Islet of Langerhans (tissue), 1 donor: ENCODE data around the gene SLC27A2.
"Not testable (repeated sequence)": the region's sequence is repeated elsewhere in the genome, so short reads cannot be mapped to it uniquely, and the experiment has no call there.

Experiments
- FAIRE-seq: peaks from one replicate; lab custom pipeline; 2011; peaks lifted over from hg19 to GRCh38; lab: Jason Lieb, UNC

SLC27A2 gene

DNA sequence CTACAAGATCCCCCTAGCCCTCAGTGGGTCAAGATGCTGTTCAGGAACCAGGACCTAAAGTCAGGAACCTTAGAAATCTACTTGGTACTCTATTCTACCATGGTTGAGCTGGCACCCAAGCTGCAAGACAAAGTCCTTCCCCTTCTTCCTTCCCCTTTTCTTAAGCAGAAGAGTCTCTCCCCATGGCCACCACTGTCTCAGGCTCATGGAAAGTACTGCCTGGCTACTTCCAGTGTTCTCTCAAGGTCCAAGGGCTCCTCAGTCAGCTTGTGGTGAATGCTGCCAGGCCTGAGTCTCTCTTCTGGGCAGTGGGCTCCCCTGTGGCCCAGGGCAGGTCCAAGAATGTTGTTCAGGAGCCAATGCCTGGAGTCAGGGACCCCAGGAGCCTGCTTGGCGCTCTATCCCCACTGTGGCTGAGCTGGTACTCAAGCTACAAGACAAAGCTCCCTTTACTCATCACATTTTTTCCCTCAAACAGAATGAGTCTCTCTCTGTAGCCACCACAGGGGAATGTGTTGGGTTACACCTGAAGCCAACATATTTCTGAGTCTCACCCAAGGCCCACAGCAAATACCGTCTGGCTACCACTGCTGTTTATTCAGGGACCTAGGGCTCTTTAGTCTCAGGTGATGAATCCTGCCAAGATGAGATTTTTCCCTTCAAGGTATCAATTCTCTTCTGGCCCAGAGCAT is 18.1 kb upstream of the SLC27A2 start:
- no peak for FAIRE-seq

DNA sequence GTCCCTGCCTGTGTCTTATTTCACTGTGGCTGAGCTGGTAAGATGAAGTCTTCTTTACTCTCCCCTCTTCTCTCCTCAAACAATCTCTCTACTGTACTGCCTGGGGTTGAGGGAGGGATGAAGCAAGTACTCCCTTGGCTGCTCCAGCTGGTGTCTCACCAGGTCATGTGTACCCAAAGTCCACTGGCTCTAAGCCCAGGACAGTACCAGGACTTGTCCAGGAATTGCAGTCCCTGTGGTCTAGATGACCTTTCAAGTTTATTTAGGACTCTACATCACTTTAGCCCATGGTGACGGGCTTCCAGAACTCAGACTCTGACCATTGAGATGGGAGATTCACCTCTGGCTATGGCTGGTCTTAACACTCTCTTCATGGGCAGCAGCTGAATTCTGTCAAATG is 17.5 kb upstream of the SLC27A2 start:
- no peak for FAIRE-seq

DNA sequence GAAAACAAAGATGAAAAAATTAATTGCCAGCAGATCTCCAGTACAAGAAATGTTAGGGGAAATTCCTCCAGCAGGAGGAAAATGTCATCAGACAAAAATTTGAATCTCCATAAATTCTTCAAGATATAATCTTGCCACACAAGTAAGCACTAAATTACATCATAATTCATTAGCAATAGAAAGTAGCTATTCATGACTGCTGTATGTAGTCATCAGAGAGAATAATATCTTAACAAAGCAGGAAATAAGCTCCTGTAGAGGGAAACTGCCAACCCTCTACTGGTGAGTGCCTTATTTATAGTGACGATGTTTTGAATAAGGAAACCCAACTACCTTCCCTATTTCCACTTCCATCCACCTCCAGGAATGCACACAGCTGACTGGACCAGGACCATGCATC is 15.8 kb upstream of the SLC27A2 start:
- FAIRE-seq: no peak

DNA sequence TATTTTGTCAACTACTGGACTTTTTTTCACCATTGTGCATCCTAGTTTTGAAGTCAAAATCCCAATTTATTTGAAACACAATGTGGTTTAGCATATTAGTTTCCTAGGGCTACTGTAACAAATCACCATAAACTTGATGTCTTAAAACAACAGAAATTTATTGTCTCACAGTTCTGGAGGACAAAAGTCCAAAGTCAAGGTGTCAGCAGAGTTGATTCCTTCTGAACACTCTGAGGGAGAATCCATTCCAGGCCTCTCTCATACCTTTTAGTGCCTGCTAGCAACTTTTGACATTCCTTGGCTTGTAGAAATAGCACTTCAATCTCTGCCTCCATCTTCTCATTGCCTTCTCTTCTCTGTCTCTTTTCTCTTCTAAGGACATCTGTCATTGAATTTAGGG is 14.9 kb upstream of the SLC27A2 start:
- FAIRE-seq: no peak

DNA sequence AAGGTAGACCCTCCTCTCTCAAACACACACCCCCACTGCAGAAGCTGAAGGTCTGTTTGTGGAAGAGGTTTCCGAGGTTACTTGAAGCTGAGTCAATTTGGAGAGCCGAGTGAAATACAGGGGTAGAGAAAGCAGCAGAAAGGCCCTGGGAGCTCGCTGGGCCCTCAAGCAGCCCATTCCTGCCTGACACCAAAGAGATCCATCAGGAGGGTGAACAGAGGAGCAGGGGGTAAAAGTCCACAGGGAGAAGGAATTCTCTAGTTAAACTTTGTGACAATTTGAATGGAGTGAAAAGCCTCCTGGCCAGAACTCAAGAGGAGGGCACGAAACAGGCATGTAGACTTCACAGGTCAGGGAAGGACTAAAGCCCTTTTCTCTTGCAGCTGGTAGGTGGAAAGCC is 13.6 kb upstream of the SLC27A2 start:
- no peak for FAIRE-seq

DNA sequence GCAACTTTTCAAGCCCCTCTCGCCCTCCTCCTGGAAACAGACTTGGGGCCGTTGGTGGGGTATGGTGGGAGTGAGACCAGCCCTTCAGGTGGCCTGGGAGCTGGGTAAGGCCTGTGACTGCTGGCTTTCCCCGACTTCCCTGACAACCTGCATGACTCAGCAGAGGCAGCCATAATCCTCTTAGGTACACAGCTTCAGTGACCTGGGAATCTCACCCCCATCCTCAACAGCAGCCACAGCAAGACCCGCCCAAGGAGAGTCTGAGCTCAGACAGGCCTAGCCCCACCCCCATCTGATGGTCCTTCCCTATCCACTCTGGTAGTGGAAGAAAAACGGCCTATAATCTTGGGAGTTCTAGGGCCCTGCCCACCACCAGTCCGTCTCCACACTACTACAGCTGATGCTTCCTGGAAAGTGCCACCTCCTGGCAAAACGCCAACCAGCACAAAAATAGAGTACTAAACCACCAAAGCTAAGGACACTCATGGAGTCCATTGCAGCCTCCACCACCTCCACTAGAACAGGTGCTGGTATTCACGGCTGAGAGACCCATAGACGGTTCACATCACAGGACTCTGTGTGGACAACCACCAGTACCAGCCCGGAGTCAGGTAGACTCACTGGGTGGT is 13.1 kb upstream of the SLC27A2 start:
- FAIRE-seq: no peak

DNA sequence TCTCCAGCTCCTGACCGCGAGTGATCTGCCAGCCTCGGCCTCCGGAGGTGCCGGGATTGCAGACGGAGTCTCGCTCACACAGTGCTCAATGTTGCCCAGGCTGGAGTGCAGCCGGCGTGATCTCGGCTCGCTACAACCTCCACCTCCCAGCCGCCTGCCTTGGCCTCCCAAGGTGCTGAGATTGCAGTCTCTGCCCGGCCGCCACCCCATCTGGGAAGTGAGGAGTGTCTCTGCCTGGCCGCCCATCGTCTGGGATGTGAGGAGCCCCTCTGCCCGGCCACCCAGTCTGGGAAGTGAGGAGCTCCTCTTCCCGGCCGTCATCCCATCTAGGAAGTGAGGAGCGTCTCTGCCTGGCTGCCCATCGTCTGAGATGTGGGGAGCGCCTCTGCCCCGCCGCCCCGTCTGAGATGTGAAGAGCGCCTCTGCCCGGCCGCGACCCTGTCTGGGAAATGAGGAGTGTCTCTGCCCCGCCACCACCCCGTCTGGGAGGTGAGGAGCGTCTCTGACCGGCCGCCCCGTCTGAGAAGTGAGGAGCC is 9.6 kb upstream of the SLC27A2 start:
- not testable (repeated sequence) for FAIRE-seq

DNA sequence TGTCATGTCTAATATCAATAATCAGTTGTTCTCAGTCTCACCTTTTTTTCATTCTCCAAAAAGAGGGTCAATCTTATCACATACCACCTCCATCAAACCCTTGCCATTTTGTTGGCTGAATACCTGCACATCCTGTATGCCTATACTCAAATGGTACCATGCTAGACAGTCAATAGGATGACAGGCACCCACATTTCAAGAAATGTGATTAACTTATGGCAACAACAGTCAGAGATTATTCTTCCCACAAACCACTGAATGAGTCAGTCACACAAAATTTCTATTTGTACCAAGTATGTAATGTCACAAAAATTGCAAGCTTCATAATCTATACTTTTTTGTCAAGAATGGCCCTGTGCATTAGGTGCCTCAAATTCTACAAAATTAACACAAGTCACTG is 5.1 kb upstream of the SLC27A2 start:
- no peak for FAIRE-seq

DNA sequence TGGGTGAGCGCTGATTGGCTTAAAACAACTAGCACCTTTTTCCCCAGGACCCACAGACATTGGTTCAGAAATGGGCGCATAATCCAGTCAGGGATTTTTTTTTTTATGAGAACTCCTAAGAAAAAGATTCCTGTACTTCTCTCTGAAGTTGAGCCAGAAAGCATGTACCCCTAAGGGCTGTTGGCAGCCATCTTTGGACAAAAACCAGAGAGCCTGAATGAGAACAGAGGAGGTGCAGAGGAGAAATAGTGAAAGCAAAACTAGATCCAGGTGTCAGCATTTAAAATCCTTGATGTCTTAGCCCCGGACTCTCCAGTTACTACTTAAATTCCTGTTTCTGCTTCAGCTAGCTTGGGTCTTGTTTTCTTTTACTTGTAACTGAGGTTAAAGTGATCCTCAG is 1.9 kb upstream of the SLC27A2 start:
- no peak for FAIRE-seq

DNA sequence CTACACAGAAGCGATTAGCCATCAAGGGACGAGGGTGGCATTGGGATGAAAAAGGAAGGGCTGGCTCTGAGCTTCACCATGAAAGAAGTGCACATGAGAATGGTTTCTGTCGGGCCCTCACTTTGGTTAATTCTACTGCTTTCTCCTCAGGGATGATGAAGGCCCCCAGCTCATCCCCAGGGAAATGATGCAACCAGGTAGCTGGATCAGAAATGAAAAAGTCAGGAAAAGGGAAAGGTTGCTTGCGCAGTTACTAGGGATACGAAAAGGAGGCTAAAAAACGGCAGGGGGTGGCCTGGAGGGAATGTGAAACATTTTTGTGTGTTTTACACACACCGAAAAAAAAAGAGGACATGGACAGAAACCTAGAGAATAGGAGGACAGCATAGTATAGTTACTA is 1.4 kb upstream of the SLC27A2 start:
- no peak for FAIRE-seq

DNA sequence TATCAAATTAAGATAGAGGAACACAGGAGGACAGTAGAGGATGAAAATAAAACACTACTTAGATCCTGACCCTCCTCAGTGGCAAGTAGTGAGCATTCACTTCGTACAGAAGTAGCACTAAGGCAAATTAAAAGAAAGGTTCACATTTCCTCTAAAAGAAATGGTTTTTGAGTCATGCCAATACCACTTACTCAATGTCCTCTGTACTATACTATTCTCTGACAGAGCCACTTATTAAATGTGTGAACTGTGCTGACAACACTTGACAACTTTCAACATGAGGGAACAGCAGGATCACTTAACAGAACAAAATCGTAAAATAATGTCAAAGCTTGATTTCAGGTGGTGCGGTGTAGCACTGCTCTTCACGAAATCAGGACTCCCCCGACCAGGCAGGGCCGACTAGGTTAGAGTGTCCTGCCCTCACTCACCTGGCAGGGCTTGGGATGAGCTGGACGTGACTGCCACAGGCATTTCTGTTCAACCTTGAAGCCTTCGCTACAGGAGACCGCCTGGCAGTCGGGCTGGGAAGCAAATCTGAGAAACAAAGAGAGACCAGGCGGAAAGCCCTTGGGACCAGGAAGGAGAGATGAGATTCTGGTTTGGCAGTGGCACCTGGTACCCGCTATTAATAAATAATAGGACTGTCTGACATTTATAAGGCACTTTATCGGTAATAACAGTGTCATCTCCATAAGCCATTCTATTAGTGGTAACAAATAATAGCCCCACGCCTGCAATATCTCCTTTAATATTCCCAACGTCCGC is 611 bp upstream of the SLC27A2 start:
- no peak for FAIRE-seq

DNA sequence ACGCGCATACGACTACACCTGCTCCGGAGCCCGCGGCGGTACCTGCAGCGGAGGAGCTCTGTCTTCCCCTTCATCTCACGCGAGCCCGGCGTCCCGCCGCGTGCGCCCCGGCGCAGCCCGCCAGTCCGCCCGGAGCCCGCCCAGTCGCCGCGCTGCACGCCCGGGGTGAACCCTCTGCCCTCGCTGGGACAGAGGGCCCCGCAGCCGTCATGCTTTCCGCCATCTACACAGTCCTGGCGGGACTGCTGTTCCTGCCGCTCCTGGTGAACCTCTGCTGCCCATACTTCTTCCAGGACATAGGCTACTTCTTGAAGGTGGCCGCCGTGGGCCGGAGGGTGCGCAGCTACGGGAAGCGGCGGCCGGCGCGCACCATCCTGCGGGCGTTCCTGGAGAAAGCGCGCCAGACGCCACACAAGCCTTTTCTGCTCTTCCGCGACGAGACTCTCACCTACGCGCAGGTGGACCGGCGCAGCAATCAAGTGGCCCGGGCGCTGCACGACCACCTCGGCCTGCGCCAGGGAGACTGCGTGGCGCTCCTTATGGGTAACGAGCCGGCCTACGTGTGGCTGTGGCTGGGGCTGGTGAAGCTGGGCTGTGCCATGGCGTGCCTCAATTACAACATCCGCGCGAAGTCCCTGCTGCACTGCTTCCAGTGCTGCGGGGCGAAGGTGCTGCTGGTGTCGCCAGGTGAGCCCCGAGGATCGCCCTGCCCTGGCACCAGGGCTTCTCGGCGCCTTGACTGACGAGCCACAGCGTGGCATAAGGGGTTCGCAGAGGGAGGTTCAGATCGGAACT is 420 bp downstream of the SLC27A2 start:
- FAIRE-seq: no peak

DNA sequence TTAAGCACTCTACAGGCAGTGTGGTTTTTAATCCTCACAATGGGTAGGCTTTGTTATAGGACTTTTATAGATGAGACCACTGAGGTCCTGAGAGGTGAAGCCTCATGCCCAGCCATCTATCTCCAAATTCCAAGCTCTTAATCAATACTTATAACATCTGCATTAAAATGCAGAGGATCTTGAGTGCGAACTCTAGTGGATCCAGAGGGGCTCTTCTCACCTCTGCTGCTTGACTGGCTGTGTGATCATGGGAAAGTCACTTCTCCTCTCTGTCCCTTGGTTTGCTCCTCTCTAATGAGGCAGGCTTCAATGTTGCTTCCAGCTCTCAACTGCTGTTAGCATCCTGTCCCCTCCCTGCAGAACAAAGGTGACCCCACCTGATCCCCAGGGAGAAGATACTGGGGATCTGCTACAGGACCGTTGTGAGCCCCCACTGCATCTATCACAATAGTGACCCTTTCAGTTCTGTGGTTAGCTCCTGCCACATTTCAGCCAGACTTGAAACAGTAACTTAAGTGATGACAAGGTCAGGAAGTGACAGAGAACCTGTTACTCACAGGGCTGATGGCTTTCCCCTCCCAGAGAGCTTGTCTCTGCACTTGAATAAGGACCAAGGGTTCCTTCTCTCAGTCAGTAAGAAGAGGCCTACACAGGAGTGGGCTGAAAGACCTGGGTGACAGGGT is 1.3 kb downstream of the SLC27A2 start:
- FAIRE-seq: no peak

DNA sequence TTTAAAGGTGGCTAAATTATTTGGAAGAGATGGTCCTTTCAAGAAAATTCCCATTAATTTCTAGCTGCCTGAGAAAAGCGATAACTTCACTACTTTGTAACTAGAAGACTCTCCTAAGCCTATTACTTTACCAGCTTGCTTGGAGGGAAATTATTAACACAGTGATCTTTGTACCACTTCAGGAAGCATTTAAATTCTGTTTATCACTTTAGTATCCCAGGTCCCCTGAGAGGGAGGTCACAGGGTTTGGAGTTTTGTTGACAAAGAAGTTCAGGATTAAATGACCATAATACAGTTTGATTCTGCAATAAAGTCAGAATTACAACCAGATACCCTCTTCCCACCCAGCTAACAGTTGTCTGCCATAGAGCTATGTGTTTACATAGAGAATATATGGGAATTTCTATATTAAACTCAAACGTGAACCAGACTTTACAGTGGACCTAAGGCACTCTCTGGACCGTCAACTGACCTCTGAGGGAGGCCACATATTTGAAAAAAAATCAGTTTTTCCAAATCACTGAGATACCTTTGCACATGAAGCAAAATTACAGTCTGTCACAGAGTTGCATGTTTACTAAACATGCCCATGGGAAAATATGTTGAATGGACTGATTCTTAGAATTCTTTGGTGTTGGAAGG is 3.0 kb downstream of the SLC27A2 start:
- no peak for FAIRE-seq

DNA sequence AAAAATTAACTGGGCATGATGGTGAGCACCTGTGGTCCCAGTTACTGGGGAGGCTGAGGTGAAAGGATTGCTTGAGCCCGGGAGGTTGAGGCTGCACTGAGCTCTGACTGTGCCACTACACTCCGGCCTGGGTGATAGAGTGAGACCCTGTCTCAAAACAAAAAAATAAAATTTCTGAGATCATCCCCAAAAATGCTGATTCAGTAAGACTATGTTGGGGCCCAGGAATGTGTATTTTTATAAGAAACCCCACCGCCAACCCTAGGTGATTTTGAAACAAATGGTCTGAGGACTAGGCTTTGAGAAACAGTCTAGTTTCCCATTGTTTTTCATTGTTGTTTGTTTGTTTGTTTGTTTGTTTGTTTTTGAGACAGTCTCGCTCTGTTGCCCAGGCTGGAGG is 4.1 kb downstream of the SLC27A2 start:
- FAIRE-seq: no peak

DNA sequence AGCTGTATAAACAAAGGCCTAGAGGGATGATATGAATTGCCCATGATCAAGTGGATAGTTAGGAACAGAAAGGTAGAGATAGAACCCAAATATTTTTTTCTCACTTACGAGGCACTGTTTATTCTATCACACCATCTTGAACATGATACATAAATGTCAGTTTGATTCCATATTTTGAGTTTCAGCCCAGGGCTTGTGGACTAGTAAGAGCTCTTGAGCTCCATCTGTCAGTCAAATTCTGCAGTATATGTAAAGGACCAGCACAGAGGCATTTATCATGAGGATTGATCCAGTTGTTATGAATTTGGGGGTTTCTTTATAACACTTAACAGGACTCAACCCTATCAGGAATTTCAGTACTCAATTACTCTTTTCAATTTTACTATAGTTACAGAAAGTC is 4.8 kb downstream of the SLC27A2 start:
- no peak for FAIRE-seq

DNA sequence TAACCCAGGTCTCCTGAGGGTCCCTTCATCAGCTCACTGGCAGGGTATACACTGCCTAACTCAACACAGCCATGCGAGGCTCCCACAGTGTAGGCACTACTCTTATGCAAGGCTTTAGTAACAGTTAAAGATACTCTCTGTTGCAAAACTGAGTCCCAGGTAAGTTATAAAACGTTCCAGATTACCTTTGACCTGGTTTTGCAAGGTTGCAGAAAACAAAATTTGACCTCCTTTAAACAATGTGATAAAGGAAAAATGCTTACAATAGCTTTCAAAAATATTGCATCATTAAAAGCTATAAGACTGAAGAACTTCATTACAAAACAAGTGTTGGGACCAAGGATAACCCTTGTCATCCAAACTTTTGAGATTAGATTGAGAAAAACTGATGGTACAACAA is 5.5 kb downstream of the SLC27A2 start:
- no peak for FAIRE-seq

DNA sequence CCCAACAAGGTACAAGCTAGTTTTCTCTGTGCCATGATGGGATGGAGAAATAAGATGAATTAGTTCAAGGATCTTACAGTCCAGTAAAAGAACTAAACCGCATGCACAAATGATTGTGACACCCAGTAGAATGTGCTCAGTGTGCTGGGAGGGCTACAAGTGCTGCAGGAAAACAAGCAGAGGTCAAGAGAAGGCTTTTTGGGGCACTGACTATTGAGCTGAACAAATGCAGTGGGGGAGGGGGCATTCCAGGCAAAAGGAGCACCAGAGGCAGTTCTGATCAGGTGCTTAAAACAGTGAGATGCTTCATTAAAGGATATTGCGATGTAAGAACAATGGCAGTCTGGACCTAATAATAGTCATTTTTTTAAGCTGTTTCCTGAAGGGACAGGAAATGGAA is 6.0 kb downstream of the SLC27A2 start:
- no peak for FAIRE-seq

DNA sequence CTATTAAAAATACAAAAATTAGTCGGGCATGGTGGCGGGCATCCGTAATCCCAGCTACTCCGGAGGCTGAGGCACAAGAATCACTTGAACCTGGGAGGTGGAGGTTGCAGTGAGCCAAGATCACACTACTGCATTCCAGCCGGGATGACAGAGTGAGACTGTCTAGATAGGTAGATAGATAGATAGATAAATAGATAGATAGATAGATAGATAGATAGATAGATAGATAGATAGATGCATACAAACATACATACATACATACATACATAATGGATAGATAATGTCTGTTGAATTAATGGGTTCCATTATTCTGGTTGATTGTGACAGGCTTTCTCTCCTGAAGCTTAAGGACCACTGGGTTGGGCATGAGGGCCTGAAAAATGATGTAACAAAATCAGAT is 6.8 kb downstream of the SLC27A2 start:
- FAIRE-seq: not testable (repeated sequence)

DNA sequence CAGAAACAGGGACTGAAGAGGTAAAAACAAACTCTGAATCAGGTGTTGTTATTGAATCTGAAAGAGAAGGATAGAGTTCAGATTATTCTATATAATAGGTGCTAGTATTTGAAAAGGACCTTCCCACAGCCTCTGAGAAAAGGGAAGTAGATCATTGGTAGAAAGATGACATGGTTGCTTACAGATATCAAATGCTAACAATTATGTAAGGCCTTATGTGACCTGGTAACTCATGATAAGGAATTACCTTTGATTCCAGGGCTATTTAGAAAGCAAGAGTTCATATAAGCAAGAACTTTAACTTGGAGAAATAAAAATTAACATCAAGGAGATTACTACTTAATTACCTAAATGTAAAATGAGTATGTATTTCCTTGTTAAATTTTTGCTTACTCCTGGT is 7.6 kb downstream of the SLC27A2 start:
- FAIRE-seq: no peak

DNA sequence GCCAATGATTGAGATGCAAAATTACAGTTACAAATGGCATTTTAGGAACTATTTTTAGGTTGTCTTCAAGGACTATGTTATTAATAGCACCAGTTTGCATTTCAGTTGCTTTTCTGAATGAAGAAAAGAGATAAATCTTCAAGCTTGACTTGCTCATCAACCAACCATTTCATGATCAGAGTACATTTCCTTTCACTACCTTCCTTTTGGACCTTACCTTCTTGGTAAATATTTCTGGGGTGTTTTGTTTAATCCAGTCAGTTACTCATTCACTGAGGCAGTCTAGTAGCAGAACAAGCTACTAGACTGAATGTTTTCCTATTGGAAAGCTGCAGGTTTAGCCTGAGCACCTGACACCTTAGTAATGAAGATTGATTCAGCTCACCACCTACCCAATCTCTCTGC is 8.2 kb downstream of the SLC27A2 start:
- no peak for FAIRE-seq
